Stimulated activated CD8-positive, alpha-beta memory T cell treated with anti-CD3 and anti-CD28 coated beads, Interleukin-7, amount 100 ng/mL, for 48 hours (primary cell): ENCODE measurements around the gene NDUFAF7.
A peak's percentile ranks its signal among the peaks of the same experiment; 100 is the strongest.
"Not testable (repeated sequence)": the region's sequence is repeated elsewhere in the genome, so short reads cannot be mapped to it uniquely, and the experiment has no call there.

Experiments
- DNase-seq, 2 donors: peaks; one replicate each; pipeline ENCODE4 v3.0.0-alpha.2; 2020; ENCODE audit warnings: low read depth in 1 of 2; ENCODE audit errors: extremely low read depth in 1 of 2

NDUFAF7 gene

GRCh38 chr2:37231241-37232130, at the start of gene NDUFAF7, which contains the start of gene CEBPZ:
Gene NDUFAF7, plus strand, starts transcription at chr2:37231658. Its CDS starts 48 bp downstream, at chr2:37231706.
Gene CEBPZ, minus strand, starts transcription at chr2:37231596. Its CDS starts 29 bp downstream, at chr2:37231567.
- peak; percentile 82 to 93 for DNase-seq

- DNase-seq = no peak
These were observed 49.5 kb upstream of the NDUFAF7 start for GRCh38 chr2:37181726-37182684.

GRCh38 chr2:37188570-37188969, 42.9 kb upstream of the NDUFAF7 start, which contains the start of gene SULT6B1:
Gene SULT6B1, minus strand, starts transcription at chr2:37188670. Its CDS starts 30 bp downstream, at chr2:37188640.
- DNase-seq = no peak

- DNase-seq = peak in 1 of 2 donors; percentile 12
These were observed 41.9 kb upstream of the NDUFAF7 start for GRCh38 chr2:37189452-37190153.

DNA sequence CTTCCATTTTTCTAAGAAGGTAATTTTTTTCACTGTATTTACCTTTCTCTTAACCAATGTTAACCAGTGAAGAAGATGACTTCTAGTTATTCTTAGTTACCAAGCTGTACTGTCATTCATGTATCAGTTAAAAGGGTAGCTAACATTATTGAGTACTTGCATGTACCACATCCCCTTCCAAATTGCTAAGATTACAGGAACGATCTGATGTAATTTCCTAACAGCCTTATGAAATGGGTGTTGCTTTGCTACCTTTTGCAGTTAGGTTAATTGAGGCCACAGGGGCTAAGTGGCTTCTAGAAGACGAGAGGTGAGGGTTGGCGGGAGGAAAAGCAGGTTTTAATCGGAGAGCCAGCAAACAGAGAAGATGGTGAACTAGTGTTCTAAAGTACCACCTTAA, 41.2 kb upstream of the NDUFAF7 start:
- no peak for DNase-seq

DNA sequence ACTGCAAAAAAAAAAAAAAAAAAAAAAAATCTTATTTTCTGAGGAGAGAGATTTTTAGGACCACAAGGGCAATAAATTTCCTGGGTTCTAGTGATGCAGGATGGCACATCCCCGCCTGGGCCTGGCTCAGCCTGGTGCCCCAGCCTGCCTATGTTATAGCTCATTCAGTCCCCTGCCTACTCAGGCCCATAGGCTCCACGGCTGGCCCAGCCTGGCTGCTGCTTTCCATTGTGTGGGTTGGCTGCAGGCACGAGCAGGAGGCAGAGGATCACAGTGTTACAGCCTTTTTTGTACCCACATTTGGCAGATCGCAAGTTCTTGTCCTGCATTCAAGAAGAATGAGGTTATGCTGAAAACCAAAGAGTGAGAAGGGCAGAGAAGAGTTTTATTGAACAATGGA, 40.2 kb upstream of the NDUFAF7 start:
- DNase-seq = no peak

- DNase-seq = no peak
These were observed 39.7 kb upstream of the NDUFAF7 start for GRCh38 chr2:37191747-37192146.

GRCh38 chr2:37192551-37192950, 38.9 kb upstream of the NDUFAF7 start:
- no peak for DNase-seq

DNA sequence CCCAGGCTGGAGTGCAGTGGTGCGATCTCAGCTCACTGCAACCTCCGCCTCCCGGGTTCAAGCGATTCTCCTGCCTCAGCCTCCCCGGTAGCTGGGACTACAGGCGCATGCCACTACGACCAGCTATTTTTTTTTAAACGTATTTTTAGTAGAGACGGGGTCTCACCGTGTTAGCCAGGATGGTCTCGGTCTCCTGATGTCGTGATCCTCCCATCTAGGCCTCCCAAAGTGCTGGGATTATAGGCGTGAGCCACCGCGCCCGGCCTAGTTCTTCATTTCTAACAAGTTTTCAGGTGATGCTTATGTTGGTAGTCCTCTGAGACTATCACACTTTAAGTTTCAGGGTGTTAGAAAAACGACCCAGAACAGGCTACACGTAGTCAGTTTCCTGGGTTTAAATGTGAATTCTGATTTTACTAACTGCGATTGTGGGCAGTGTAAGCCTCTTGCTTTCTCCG, 35.6 kb upstream of the NDUFAF7 start:
- not testable (repeated sequence) for DNase-seq

DNA sequence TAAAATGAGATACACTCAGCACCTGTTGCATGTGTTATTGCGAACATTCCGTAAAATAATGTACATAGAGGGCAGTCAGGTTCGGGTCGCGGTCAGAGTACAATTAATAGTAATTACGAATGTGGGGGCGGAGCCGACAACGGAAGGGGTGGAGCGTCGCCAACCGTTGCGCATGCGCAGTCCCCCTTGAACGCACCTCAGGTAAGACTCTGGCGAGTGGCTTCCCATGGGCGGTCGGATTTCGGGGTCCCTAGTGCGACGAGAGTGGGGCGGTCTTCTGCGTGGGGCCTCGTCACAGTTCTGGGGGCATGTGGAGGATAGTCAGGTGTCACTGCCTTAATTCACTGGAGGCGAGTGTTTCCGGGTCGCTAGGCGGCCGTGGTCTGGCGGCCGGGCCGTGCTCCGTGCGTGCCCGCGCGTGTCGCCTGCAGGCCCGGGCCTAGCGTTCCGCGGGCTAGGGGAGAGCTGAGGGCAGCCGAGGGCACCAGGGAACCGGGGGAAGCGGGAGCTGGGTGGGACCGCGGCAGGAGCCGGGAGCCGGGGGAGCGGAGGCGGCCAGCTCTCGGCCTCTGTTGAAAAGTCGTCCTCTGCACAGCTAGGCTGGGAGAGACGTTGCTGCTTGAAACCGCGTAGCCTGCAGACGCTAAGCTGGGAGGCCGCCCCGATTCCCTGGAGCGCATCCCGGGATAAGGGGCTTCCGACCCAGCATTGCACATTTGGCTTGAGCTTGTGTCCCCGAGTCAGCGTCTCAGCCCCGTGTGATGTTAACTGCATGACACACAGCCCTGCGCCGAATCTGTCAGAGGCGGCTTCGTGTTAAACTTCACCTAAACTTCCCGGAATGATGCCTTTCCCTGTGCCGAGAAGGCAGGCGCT, 34.9 kb upstream of the NDUFAF7 start, which contains the start of gene CEBPZOS:
Gene CEBPZOS, plus strand, starts transcription at position 177 of the 876 bp plus-strand sequence. CDS start 3,209 bp downstream, outside the sequence.
- DNase-seq = peak; percentile 74 to 76

DNA sequence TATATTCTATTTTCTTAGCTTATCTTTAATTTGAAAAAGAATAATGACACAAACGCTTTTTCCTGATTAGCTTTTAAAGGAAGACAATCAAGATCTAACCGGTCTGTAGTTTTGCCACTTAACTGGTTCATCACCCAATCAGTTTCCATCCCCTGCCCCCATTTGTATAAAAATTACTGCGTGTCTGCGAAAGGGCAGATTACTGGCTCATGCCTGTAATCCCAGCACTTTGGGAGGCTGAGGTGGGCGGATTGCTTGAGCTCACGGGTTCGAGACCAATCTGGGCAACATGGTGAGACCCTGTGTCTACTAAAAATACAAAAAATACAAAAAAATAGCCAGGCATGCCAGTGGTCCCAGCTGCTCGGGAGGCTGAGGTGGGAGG, 32.8 kb upstream of the NDUFAF7 start:
- no peak for DNase-seq

DNA sequence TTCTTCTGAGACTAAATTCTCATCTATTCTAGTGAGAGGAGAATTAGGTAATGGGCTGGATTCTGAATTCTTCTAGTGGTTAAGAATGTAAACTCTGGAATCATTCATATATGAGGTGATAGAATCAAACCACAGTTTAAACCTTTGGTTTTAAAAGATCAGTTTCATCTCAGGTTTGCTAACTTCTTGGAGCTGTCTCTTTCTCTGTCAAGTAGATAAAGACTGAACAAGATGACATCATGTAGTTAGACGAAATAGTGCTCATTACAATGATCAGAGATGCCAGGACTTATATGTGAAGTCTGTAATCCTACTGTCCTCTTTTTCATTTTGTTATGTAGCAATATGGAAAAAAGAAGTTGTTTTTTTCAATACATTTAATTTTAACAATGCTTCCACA, 30.2 kb upstream of the NDUFAF7 start:
- no peak for DNase-seq

GRCh38 chr2:37201766-37202165, 29.7 kb upstream of the NDUFAF7 start:
- DNase-seq = peak in 1 of 2 donors; percentile 61

DNA sequence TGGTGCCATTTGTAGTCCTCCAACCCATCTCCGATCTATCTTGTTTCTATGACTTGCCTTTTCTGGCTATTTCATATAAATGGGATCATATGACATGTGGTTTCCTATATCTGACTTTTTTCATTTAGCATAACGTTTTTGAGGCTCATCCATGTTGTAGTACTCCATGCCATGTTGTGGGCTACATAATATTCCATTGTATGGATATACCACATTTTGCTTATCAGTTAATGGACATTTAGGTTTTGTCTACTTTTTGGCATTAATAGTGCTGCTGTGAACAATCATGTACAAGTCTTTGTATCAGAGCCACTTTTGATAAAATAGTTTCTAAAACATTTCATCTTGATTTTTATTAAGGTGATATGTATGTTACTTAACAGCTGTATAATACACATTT, 27.8 kb upstream of the NDUFAF7 start:
- no peak for DNase-seq

- not testable (repeated sequence) for DNase-seq
These were observed 26.3 kb upstream of the NDUFAF7 start for GRCh38 chr2:37205071-37205661.

DNA sequence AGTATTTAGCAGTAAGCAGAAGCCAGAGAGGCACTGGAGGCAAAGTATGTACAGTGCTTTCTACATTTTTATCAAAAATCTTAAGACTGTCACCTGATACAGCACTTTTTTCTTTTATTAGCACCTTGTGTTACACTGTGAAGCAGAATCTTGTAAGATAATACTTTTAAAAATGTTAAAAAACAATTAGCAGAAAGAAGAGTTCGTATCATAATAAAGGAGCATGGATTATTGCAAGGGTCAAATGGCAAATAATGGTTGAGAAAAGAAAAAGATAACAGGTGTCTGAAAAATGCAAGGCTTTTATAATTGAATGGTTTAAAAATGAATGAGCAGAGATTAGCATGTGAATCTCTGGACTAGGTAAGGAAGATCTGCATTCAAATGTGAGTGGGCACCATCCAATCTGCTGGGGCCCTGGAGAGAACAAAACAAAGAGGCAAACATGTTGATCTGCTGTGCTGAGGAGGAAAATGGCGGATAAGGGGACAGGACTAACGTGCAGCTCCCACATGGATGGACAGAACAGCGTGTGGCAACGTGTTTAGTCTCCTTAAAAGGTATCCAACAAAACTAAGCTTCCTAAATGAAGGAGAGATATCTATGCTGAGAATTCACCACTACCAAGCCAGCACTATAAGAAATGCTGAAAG, 25.6 kb upstream of the NDUFAF7 start:
- DNase-seq = no peak

DNA sequence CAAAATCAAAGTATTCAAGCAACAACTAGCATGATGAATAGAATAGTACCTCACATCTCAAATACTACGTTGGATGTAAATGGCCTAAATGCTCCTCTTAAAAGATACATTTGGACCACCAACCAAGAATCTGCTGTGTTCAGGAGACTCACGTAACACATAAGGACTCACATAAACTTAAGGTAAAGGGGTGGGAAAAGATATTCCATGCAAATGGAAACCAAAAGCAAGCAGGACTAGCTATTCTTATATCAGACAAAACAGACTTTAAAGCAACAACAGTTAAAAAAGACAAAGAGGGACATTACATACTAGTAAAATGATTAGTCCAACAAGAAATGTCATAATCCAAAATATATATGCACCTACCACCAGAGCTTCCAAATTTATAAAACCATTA, 24.7 kb upstream of the NDUFAF7 start:
- DNase-seq = not testable (repeated sequence)

DNA sequence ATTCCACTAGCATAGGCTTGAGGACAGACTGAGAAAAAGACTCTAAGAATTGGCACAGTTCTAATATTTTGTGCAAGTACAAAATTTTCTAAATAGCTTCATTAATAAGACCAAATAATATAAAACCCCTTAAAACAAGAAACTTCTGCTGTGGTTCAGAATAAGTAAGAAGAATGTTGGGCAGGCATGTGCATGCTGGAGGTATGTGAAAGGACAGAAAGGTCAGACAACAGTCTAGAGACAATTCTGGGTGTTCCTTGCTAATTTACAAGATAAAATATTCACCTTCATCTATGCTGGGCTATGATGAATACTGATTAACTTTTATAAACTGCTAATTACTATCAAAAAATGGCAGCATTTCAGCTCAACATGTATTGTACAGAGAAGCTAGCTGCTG, 20.2 kb upstream of the NDUFAF7 start:
- DNase-seq = no peak

- DNase-seq = no peak
These were observed 19.5 kb upstream of the NDUFAF7 start for GRCh38 chr2:37211939-37212338.
